GM12801 (cell line): ENCODE data around the gene DIAPH1.

ENCODE experiments used
- TF ChIP-seq, protein P1 (sequence below): IDR thresholded peaks from one replicate; pipeline ENCODE4 v1.5.1; 2011; ENCODE audit warnings: control low read depth; ENCODE audit not compliant: insufficient read length; ENCODE audit errors: extremely low read depth

Gene DIAPH1

DNA sequence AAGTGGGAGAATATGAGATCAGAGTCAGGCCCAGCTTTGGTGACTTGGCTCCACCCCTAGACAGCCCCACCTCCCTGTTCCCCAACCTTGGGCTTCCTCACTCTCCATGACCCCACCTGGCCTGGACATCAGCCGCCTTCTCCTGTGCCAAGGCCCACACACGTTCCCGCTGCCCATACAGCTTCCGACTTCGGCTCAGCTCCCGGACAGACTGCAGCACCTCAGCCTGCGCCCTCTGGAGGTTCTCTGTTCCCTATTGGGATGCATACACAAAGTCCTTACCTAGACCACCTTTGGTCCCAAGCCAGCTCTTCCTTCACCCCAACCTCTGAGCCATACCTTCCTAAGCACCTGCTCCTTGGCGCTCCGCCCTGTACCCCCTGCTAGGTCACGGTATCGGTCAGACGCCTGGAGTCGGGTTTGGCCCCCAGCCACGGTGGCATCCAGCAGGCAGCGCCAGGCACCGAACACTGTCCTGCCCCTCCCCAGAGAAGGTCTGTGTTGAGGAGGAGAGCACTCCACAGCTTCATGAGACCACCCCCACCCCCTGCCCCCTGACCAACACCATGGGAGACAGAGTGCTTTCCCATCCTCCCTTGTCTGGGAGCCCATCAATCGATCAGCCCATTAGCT is 30.4 kb upstream of the DIAPH1 start:
- TF ChIP-seq, protein P1, sequence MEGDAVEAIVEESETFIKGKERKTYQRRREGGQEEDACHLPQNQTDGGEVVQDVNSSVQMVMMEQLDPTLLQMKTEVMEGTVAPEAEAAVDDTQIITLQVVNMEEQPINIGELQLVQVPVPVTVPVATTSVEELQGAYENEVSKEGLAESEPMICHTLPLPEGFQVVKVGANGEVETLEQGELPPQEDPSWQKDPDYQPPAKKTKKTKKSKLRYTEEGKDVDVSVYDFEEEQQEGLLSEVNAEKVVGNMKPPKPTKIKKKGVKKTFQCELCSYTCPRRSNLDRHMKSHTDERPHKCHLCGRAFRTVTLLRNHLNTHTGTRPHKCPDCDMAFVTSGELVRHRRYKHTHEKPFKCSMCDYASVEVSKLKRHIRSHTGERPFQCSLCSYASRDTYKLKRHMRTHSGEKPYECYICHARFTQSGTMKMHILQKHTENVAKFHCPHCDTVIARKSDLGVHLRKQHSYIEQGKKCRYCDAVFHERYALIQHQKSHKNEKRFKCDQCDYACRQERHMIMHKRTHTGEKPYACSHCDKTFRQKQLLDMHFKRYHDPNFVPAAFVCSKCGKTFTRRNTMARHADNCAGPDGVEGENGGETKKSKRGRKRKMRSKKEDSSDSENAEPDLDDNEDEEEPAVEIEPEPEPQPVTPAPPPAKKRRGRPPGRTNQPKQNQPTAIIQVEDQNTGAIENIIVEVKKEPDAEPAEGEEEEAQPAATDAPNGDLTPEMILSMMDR, result no peak

DNA sequence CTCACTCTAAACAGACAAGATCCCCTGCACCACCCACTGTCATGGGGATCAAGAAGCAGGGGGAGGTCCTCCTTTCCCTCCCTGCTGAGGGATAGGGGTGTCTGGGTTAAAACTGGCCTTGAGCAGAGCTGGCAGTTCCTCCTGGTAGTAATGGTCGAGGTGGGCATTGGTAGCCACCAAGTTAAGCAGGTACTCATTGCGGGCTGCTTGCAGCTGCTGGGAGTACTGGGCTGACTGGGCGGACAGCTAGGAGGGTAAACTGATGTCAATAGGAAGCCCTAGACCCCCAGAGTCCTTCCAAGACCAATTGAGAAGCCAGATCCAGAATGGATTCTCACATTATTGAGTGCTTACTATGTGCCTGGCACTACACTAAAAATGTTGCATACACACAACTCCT is 29.1 kb upstream of the DIAPH1 start:
- TF ChIP-seq, protein P1, result no peak

DNA sequence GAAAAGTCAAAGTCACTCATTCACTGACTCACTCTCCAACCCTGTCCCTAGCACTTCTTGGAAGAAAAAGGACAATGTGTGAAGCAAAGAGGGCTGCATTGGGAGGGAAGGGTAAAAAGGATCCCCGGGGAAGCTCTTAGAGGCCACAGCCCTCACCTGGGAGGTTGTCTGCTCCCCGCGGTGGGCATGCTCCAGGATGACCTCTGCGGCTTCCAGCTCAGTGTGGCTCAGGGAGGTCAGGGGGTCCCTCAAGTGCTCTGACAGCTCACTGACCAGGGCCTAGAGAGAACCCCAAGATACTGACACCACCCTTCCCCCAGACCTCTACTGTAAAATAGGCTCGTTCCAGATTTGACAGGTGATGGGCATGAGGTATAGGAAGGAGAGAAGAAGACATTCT is 28.4 kb upstream of the DIAPH1 start:
- TF ChIP-seq, protein P1, result no peak

DNA sequence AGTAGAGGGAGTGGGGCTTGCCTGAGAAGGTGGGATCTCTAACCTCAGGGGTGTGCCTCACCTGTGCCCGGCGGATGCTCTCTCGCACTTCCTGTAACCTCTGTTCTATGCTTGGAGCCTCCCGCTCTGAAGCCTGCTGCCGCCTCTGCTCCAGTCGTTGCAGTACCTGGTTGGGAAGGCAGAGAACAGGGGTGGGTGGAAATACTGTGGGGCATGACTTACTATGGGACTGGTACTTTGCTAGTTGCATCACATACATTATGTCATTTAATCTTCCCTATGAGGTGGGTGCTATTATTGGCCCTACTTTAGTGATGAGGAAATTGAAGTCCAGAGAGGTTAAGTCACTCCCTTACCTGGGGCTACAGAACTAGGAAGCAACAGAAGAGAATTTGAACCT is 27.2 kb upstream of the DIAPH1 start:
- TF ChIP-seq, protein P1, result no peak

DNA sequence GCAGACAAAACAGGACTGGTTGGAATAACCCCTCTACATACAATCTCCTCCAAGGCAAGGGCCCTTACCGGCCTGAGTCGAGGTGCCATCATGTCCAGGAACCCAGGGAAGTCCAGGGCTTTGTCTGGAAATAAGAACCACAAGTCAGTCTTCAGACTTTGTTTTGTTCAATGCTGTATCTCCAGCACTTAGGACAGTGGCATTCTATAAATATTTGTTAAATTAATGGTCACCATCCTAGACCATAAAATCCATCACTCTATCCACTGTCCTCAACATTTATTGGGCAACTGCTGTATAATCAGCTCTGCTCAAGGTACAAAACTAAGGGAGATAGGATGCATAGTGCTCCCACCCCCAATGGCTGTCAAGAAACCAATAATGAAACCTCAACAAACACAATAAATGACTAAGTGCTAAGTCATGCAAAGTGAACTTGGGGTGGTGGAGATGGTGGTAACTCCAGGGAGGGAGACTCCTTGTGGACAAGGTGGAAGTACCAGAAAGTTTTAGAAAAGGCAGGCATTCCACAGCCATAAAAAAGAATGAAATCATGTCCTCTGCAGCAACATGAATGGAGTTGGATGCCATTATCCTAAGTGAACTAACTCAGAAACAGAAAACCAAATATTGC is 23.0 kb upstream of the DIAPH1 start:
- TF ChIP-seq, protein P1, result no peak

DNA sequence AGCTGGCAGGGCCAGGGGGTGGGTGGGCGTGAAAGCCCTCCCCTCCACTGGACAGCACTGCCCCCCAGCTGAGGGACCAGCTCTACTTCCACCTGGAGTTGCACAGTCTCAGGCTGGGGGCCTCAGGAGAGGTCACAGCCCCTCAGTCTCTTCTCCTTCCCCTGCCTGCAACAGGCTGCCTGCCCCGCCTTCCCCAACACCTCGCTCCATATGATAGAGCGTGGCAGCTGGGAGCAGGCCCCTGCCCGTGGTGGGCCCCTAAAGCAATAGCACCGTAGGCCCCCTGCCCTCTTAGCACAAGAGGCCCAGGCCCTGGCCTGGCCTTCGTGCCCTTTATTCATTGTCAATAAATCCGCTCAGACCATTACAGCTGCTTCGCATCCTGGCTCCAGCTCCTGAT is 21.9 kb upstream of the DIAPH1 start:
- TF ChIP-seq, protein P1, result no peak

DNA sequence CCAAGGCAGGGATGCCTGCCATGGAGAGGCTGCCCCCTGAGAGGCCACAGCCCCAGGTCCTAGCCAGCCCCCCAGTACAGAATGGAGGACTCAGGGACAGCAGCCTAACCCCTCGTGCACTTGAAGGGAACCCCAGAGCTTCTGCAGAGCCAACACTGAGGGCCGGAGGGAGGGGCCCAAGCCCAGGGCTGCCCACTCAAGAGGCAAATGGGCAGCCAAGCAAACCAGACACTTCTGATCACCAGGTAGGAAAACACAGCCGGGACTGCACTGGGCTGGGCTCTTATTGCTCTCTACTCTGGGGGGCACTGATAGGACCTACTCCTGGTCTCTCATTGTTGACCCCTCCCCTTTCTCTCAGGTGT is 21.2 kb upstream of the DIAPH1 start:
- TF ChIP-seq, protein P1, result no peak
